Stimulated activated memory B cell treated with anti-CD40 and anti-IgM and Interleukin-4, amounts not matched to agents 10 μg/mL and 1 μg/mL and 100 μg/mL, for 72 hours (primary cell): ENCODE data around the gene SLC25A13.
"Not testable (repeated sequence)": the region's sequence is repeated elsewhere in the genome, so short reads cannot be mapped to it uniquely, and the experiment has no call there.

Experiments
- ATAC-seq: fragments of 150-1000 bp; cut with Tn5 transposase; 2 replicates; pipeline ENCODE4 v1.10.0; 2021
- H3K27ac Mint-ChIP-seq: one replicate; pipeline ENCODE4 v1.8.0; 2022; ENCODE audit warnings: mild to moderate bottlenecking, mixed read lengths
- H3K27me3 Mint-ChIP-seq: one replicate; pipeline ENCODE4 v1.8.0; 2022; ENCODE audit warnings: mixed read lengths
- H3K36me3 Mint-ChIP-seq: one replicate; pipeline ENCODE4 v1.8.0; 2022; ENCODE audit warnings: mixed read lengths
- H3K4me1 Mint-ChIP-seq: one replicate; pipeline ENCODE4 v1.8.0; 2022; ENCODE audit warnings: mixed read lengths
- H3K4me3 Mint-ChIP-seq: one replicate; pipeline ENCODE4 v1.8.0; 2022; ENCODE audit warnings: mild to moderate bottlenecking, moderate library complexity, mixed read lengths
- H3K9me3 Mint-ChIP-seq: one replicate; pipeline ENCODE4 v1.8.0; 2022; ENCODE audit warnings: mixed read lengths

The SLC25A13 gene

GRCh38 chr7:96167424-96167823, 154.5 kb downstream of the SLC25A13 start:
- Mint-ChIP-seq H3K9me3 (no peaks in the 10 kb centered on the region), H3K27ac (no peak overlapping the region), H3K4me3 (no peak overlapping the region), H3K36me3 (peaks cover 52% of the 10 kb centered on the region), H3K4me1 (peaks cover 12% of the 10 kb centered on the region), H3K27me3 (no peaks in the 10 kb centered on the region)
- ATAC-seq, result peak; percentile 68

DNA sequence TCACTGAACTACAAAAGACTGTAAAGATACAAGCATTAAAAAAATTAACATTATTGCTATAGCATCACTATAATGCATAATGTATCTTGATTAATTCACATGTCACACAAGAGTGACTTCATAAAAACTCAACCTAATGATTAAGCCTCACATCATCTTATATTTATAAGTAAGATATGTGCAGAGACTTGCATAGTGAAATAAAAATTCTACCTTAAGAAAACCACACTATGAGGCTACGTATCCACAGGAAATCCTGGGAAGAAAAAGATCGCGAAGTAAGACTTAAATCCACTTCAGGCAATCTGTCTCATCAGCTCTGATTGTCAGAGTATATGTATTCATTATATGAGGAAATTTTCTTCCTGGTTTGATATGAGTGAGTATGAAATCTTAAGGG, 160.0 kb downstream of the SLC25A13 start:
- H3K27me3 Mint-ChIP-seq, result no peaks in the 10 kb centered on the region
- H3K4me3 Mint-ChIP-seq, result no peak overlapping the region
- H3K27ac Mint-ChIP-seq, result no peak overlapping the region
- H3K36me3 Mint-ChIP-seq, result peaks cover 73% of the 10 kb centered on the region
- H3K4me1 Mint-ChIP-seq, result no peaks in the 10 kb centered on the region
- no peaks in the 10 kb centered on the region for H3K9me3 Mint-ChIP-seq
- ATAC-seq, result no peak

DNA sequence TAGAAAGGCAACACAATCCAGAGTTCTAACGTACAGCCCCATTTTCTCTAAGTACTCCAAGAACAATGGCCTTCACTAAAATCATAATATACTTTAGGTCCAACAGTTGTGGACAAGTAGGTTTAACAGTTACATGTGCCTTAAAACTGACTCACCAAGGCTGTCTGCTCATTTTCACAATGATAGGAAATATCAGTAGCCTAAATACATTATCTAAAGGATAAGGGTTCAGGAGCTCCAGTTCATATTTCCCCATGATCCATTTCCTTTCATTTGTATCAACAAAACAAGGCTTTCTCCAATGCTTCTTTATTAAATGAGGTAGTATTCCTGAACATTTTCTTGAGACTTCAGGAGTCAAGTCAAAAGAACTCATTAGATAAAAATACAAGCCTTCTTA, 164.0 kb downstream of the SLC25A13 start:
- Mint-ChIP-seq H3K36me3 (peaks cover 55% of the 10 kb centered on the region), H3K4me3 (no peak overlapping the region), H3K4me1 (no peaks in the 10 kb centered on the region), H3K27me3 (no peaks in the 10 kb centered on the region), H3K27ac (no peak overlapping the region), H3K9me3 (no peaks in the 10 kb centered on the region)
- ATAC-seq, result no peak

GRCh38 chr7:96154506-96154905, 167.4 kb downstream of the SLC25A13 start:
- H3K27ac Mint-ChIP-seq, H3K4me3 Mint-ChIP-seq, H3K27me3 Mint-ChIP-seq, ATAC-seq, H3K4me1 Mint-ChIP-seq, H3K9me3 Mint-ChIP-seq: not testable (repeated sequence)
- peaks cover 50% of the 10 kb centered on the region for H3K36me3 Mint-ChIP-seq

GRCh38 chr7:96152706-96153105, 169.2 kb downstream of the SLC25A13 start:
- Mint-ChIP-seq H3K27ac (no peak overlapping the region), H3K4me1 (no peaks in the 10 kb centered on the region), H3K27me3 (no peaks in the 10 kb centered on the region), H3K4me3 (no peak overlapping the region), H3K9me3 (no peaks in the 10 kb centered on the region), H3K36me3 (peaks cover 59% of the 10 kb centered on the region)
- no peak for ATAC-seq

DNA sequence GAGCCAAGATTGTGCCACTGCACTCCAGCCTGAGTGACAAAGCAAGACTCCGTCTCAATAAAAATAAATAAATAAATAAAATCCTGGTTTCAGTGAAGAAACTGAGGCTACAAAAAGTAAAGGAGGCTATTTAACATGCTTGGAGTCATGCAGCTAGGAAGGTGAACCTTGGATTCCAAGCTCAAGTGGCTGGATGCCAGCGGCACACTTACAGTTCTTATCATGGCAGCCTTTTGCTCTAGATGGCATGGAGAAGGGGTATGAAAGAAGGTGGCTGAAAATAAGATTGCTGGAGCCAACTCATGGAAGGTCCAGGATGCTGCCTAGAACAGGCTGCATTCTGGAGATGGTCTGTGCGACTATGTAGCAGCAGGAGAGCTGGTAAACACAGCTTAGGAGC, 170.0 kb downstream of the SLC25A13 start:
- no peak overlapping the region for H3K27ac Mint-ChIP-seq
- no peaks in the 10 kb centered on the region for H3K4me1 Mint-ChIP-seq
- no peak for ATAC-seq
- H3K9me3 Mint-ChIP-seq, result no peaks in the 10 kb centered on the region
- peaks cover 56% of the 10 kb centered on the region for H3K36me3 Mint-ChIP-seq
- H3K27me3 Mint-ChIP-seq, result no peaks in the 10 kb centered on the region
- H3K4me3 Mint-ChIP-seq, result no peak overlapping the region

DNA sequence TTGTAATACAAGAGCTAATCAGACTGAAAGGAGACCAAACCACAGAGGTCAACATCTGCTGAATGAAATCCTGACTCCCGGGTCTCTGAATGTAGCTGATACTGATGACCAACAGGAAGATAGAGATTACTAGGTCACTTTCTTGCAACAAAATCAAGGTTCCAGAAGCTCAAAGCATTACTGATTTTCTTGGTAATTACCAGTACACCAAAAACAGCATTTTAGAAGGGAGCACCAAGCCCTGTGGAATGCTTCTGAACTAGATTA, 177.7 kb downstream of the SLC25A13 start:
- H3K27ac Mint-ChIP-seq, result no peak overlapping the region
- H3K4me1 Mint-ChIP-seq, result no peaks in the 10 kb centered on the region
- peaks cover 65% of the 10 kb centered on the region for H3K36me3 Mint-ChIP-seq
- H3K27me3 Mint-ChIP-seq, result no peaks in the 10 kb centered on the region
- H3K4me3 Mint-ChIP-seq, result no peak overlapping the region
- no peaks in the 10 kb centered on the region for H3K9me3 Mint-ChIP-seq
- no peak for ATAC-seq

GRCh38 chr7:96143495-96144259, 178.2 kb downstream of the SLC25A13 start:
- Mint-ChIP-seq H3K9me3 (no peaks in the 10 kb centered on the region), H3K27me3 (no peaks in the 10 kb centered on the region), H3K27ac (no peak overlapping the region), H3K36me3 (peaks cover 60% of the 10 kb centered on the region), H3K4me1 (no peaks in the 10 kb centered on the region), H3K4me3 (no peak overlapping the region)
- ATAC-seq, result no peak

DNA sequence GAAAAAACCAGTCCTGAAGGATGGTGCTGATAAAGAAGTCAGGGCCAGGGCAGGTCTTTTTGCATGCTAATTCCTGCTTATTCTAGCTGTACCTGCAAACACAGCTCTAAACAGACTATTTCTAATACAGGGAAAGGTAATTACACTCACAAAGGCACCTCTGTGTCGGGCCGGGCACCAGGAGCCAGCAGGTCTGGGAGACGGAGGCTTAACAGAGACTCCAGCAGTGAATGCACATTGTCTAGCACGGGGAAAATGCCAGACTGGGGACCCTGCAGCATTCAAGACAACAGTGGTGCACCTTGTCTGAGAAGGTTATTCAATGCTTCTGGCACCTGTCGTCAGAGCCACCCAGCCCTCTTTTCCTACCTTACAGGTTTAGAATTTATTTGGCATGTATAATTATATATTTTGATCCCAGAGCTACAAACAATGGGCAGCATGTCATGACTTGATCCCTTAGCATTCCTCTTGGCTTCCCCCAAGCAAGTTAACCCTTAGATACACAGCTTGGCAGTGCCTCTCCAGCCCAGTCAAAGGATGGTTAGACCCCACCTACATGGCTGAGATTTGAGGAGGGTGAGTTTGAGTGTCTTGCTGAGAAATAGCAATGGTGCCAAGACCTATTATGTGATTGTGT, 185.2 kb downstream of the SLC25A13 start:
- no peaks in the 10 kb centered on the region for H3K27me3 Mint-ChIP-seq
- no peaks in the 10 kb centered on the region for H3K9me3 Mint-ChIP-seq
- H3K27ac Mint-ChIP-seq, result no peak overlapping the region
- ATAC-seq, result no peak
- no peak overlapping the region for H3K4me3 Mint-ChIP-seq
- peaks cover 72% of the 10 kb centered on the region for H3K36me3 Mint-ChIP-seq
- no peaks in the 10 kb centered on the region for H3K4me1 Mint-ChIP-seq

DNA sequence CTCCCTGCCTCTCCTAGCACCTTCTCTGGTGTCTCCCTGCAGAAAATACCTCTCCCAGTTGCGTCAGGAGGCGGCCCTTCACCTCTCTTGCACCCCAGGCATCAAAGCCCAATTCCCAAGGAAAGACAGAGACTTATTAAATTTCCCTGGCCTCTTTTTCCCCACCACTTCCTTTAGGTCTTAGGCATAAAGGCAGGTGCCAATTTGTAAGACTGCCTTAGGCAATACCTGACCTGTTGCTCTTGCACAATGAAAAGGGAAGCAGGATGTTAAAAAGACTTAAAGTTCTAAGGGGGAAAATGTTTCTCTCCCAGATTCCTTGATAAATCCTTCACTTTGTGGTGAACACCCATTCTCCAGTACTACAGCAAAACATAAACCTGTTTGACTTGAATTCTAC, 186.7 kb downstream of the SLC25A13 start:
- ATAC-seq, result no peak
- H3K27ac Mint-ChIP-seq, result no peak overlapping the region
- H3K4me1 Mint-ChIP-seq, result no peaks in the 10 kb centered on the region
- peaks cover 64% of the 10 kb centered on the region for H3K36me3 Mint-ChIP-seq
- no peaks in the 10 kb centered on the region for H3K9me3 Mint-ChIP-seq
- H3K4me3 Mint-ChIP-seq, result no peak overlapping the region
- H3K27me3 Mint-ChIP-seq, result no peaks in the 10 kb centered on the region

DNA sequence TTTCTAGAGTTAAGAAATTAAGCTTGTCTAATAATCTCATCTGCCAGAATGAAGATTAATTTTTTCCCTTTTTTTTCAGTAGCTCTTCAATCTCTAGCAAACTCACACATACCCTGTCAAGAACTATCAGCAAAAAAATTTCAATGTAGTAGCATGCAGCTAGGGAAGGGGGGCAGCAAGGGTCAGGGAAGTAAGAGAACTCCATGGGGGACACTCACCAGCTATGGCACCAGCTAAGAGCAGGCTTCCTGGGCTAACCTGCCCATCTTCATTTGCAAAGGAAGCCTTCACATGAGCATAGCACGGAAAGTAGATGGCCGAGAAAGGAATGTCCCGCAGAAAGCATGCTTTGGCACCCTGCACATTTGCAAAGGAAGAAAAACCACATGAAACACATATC, 190.4 kb downstream of the SLC25A13 start:
- ATAC-seq, result no peak
- peaks cover 58% of the 10 kb centered on the region for H3K36me3 Mint-ChIP-seq
- no peaks in the 10 kb centered on the region for H3K9me3 Mint-ChIP-seq
- no peaks in the 10 kb centered on the region for H3K4me1 Mint-ChIP-seq
- H3K4me3 Mint-ChIP-seq, result no peak overlapping the region
- no peaks in the 10 kb centered on the region for H3K27me3 Mint-ChIP-seq
- no peak overlapping the region for H3K27ac Mint-ChIP-seq

- no peaks in the 10 kb centered on the region for H3K4me1 Mint-ChIP-seq
- H3K4me3 Mint-ChIP-seq, result no peak overlapping the region
- no peaks in the 10 kb centered on the region for H3K27me3 Mint-ChIP-seq
- no peaks in the 10 kb centered on the region for H3K9me3 Mint-ChIP-seq
- no peak for ATAC-seq
- no peak overlapping the region for H3K27ac Mint-ChIP-seq
- peaks cover 47% of the 10 kb centered on the region for H3K36me3 Mint-ChIP-seq
Observed at GRCh38 chr7:96127746-96128145, 194.2 kb downstream of the SLC25A13 start.

DNA sequence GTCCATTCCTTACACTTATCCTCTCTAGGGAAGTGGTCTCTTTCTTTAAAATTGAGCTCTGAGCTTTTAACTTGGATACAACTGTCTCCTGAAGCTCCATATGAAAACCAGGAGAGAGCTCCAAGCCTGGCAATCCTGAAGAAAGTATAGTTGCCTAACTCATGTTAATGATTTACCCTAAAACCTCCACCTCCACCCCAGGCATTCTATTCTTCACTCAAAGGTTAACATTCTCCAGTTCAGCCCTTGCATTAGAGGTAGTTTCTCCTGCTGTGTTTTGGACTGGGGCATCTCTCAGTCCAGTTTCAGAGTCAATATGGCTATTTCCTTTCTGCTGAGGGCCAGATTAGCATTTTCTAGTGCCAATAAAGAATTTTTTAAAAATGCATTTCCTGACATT, 195.5 kb downstream of the SLC25A13 start:
- Mint-ChIP-seq H3K36me3 (peaks cover 50% of the 10 kb centered on the region), H3K27ac (no peak overlapping the region), H3K27me3 (no peaks in the 10 kb centered on the region), H3K4me3 (no peak overlapping the region), H3K4me1 (no peaks in the 10 kb centered on the region), H3K9me3 (no peaks in the 10 kb centered on the region)
- no peak for ATAC-seq

GRCh38 chr7:96122746-96123145, 199.2 kb downstream of the SLC25A13 start:
- peaks cover 62% of the 10 kb centered on the region for H3K36me3 Mint-ChIP-seq
- no peaks in the 10 kb centered on the region for H3K4me1 Mint-ChIP-seq

GRCh38 chr7:96121752-96122151, 200.1 kb downstream of the SLC25A13 start:
- Mint-ChIP-seq H3K36me3 (peaks cover 62% of the 10 kb centered on the region), H3K27ac (no peak overlapping the region), H3K4me1 (no peaks in the 10 kb centered on the region), H3K27me3 (no peaks in the 10 kb centered on the region), H3K4me3 (no peak overlapping the region), H3K9me3 (no peaks in the 10 kb centered on the region)
- no peak for ATAC-seq

More at GRCh38 chr7:96122746-96123145, 199.2 kb downstream of the SLC25A13 start:
- Mint-ChIP-seq H3K27ac (no peak overlapping the region), H3K4me3 (no peak overlapping the region), H3K9me3 (no peaks in the 10 kb centered on the region), H3K27me3 (no peaks in the 10 kb centered on the region)
- ATAC-seq, result no peak

DNA sequence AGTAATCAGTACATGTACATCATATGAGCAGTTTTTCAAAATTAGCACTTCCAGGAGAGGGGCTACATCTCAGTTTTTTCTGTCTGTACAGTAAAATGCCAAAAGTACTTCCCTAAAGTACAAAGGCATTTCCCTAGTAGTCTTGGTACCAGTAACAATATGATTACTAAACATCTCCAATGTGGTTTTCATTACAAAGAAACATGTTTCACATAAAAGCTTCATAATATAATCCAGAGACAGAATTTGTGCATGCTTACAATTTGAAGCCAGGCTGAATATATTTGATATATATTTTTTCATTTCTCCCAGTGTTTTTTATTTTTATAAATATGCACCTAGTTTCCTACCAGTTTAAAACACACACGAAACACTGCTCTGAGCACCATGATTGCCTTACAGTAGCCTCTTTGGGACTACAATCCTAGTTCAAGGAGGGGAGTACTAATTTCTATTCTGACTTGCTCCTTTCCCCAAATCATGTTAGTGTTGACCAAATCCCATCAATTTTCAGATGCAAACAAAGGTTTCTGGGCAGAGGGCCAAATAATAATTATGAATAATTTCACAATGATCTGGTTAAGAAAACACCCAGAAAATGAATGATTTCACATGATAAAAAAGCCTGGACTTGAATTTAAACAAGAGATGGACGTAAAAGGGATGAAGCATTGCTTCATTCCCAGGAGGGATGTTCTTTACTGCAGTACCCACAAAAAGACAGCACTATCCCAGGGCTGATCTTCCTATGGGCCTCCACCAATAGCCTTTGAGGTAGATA, 201.3 kb downstream of the SLC25A13 start:
- no peaks in the 10 kb centered on the region for H3K9me3 Mint-ChIP-seq
- peaks cover 51% of the 10 kb centered on the region for H3K36me3 Mint-ChIP-seq
- no peaks in the 10 kb centered on the region for H3K27me3 Mint-ChIP-seq
- no peak for ATAC-seq
- H3K4me3 Mint-ChIP-seq, result no peak overlapping the region
- H3K27ac Mint-ChIP-seq, result no peak overlapping the region
- H3K4me1 Mint-ChIP-seq, result no peaks in the 10 kb centered on the region
